ENCODE results near the gene IRF7.

The IRF7 gene

GRCh38 chr11:620935-621814 lies 5.4 kb upstream of the IRF7 start:
- DNase-seq (ENCODE audit: low spot score) = no peak

DNA sequence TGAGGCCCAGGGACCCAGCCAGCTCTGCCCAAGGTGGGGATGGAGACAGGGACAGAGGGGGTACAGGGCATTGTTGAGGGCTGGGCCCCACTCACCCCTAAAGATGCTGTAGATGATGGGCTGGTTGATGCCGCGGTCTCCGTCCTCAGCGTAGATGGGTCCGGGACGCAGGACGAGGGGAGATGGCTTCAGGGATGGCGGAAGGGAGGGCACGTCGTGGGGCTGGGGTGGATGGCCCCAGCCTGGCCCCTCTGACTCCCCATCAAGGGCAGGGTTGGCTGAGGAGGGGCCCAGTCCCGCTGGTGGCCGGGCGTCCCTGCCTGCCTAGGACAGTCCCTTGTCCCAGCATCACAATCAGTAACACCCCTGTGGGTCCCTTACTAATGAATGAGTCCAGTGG lies 4.5 kb upstream of the IRF7 start:
- DNase-seq (ENCODE audit: low spot score) = no peak

DNA sequence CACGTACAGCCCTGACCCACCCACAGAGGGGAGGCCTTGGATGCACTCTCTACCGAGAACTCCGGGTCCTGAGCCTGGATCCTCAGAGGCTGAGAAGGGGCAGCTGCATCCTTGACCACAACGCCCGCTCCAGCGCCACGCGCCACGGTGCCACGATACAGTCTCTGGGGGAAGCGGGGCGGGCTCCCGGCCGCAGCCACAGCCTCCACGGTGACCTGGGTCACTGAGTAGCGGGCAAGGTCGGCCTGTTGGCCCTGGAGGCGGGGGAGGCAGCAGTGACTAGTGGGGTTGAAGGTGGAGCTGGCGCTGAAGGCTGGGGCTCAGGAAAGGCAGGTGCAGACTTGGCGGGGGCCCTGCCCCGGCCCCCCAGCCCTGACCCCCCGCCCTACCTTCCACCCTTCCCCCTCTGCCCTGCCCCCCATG lies 3.9 kb upstream of the IRF7 start:
- no peak for DNase-seq (ENCODE audit: low spot score)

GRCh38 chr11:618856-619627 lies 3.3 kb upstream of the IRF7 start:
- DNase-seq (ENCODE audit: low spot score) = no peak

GRCh38 chr11:617912-618682 lies 2.3 kb upstream of the IRF7 start:
- DNase-seq (ENCODE audit: low spot score) = no peak

- no peak for DNase-seq (ENCODE audit: low spot score)
These were observed 1.6 kb upstream of the IRF7 start for GRCh38 chr11:617199-617911.

- DNase-seq (ENCODE audit: low spot score) = peak; percentile 62
These were observed 809 bp upstream of the IRF7 start for GRCh38 chr11:616320-617198.

- peak; percentile 67 for DNase-seq (ENCODE audit: low spot score)
These were observed 887 bp downstream of the IRF7 start for GRCh38 chr11:614623-615503.

DNA sequence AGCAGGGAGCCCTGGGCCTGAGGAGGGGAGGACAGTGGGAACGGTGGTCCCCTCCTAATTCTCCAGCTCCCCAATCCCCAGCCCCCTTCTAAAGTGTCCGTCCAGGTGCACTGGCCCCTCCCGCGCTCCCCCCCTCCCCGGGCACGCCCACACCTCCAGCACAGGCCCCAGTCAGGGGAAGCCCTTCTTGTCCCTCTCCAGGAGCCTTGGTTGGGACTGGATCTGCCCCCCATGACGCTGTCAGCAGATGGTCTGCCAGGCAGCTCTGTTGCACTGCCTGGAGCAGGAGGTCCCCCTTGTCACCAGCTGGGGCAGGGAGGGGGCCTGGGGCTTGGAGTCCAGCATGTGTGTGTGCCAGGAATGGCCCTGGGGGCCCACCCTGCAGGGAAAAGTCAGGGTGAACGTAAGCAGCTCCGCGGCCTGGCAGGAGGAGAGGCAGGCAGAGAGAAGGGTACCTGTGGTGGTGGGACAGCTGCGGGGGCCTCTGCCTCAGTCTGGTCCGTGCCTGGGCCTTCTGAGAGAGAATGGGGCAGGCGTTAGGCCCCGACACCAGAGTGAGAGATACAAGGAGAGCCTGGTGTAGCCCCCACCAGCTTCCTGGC lies 1.6 kb downstream of the IRF7 start:
- DNase-seq (ENCODE audit: low spot score) = peak; percentile 63

GRCh38 chr11:613369-613968 lies 2.3 kb downstream of the IRF7 start:
- DNase-seq (ENCODE audit: low spot score) = peak; percentile 69

DNA sequence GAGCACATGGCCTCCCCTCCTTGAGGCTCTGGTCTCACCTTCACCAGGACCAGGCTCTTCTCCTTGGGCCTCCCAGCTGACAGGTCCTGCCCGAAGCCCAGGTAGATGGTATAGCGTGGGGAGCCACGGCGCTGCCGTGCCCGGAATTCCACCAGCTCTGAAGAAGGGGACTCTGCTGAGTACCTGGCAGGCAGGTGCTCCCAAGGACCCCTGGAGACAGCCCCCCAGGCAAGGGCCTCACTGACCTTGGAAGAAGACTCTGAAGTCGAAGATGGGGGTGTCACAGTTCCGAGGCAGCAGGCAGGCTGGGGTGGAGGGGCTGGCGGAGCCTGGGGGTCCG lies 2.8 kb downstream of the IRF7 start:
- no peak for DNase-seq (ENCODE audit: low spot score)

DNA sequence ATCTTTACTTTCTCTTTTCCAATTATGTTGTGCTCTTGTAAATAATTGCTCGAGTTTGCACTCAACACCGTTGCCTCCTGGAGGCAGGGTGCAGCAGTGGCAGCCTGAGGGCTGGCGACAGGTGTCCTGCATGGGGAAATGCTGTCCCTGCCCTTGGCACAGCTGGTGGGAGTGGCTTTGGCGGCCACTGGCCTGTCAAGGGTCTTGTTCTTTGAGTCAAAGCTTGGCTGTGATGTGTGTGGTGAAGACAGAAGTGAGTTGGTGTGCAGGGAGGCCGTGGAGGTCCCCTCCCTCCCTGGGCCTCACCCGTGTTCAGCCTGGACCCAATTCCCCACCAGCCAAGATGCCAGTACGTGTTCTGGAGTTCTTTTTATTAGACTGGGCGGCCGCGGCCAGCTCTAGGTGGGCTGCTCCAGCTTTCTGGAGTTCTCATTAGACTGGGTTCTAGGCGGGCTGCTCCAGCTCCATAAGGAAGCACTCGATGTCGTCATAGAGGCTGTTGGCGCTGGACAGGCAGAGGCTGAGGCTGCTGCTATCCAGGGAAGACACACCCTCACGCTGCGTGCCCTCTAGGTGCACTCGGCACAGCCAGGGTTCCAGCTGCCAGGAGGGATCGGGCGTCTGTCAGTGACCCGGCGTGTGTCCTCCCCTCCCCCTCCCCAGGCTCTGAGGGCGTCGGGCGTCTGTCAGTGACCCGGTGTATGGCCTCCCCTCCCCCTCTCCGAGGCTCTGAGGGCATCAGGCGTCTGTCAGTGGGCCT lies 3.4 kb downstream of the IRF7 start:
- DNase-seq (ENCODE audit: low spot score) = peak; percentile 70

- DNase-seq (ENCODE audit: low spot score) = peak; percentile 63
These were observed 4.5 kb downstream of the IRF7 start for GRCh38 chr11:611001-611996.

- DNase-seq (ENCODE audit: low spot score) = no peak
These were observed 5.5 kb downstream of the IRF7 start for GRCh38 chr11:610146-610801.

DNA sequence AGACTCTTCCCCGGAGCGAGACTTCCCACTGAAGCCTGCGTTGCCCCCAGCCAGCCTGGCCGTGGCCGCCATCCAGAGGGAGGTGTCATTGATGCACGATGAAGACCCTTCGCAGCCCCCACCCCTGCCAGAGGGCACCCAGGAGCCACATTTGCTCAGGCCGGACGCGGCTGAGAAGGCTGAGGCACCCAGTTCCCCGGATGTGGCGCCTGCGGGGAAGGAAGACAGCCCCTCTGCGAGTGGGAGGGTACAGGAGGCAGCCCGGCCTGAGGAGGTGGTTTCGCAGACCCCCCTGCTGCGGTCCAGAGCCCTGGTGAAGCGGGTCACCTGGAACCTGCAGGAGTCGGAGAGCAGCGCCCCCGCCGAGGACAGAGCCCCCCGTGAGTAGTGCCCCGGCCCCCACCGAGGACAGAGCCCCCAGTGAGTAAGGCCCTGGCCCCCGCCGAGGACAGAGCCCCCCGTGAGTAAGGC lies 6.4 kb downstream of the IRF7 start:
- peak; percentile 63 for DNase-seq (ENCODE audit: low spot score)

DNA sequence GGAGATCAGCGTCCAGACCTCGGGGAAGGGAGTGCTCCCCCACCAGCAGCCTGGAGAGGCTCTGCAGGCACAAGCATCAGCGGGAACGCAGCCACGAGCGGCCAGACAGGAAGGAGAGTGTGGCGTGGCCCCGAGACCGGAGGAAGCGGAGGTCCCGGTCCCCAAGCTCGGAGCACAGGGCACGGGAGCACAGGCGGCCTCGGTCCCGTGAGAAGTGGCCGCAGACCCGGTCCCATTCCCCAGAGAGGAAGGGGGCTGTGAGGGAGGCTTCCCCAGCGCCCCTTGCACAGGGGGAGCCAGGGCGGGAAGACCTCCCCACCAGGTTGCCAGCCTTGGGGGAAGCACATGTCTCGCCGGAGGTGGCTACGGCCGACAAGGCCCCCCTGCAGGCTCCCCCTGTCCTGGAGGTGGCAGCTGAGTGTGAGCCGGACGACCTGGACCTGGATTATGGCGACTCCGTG lies 6.9 kb downstream of the IRF7 start:
- DNase-seq (ENCODE audit: low spot score) = peak; percentile 60

All from left forelimb (tissue), 1 donor.